HCT116 (cell line): Measurements from ENCODE around the gene SLC2A13. TPM values are rescaled to one million over a fixed set of nuclear protein-coding genes. Genes with fewer than 3 reads are reported as not detected.

Source experiments
- ATAC-seq: fragments of 200-7000 bp; cut with Tn5 transposase; 2 replicates; pipeline ENCODE4 v1.9.1; 2020; ENCODE audit warnings: mild to moderate bottlenecking, moderate library complexity
- BruUV-seq: library from RNA; stranded (reverse); fragments of 400-500 nt; replicated peaks from 2 replicates; lab custom pipeline; 2021; lab: Mats Ljungman, UMichigan
- CTCF ChIA-PET: fragments of 300-600 bp; sonication (Branson Sonifier 250); formaldehyde crosslinking; loops from one replicate; lab custom pipeline; 2021; ENCODE audit warnings: antibody characterized with exemption; lab: Charles Lee
- POLR2A ChIA-PET: fragments of 300-600, 350-600 bp; sonication (Branson Sonifier 250); formaldehyde crosslinking; loops from one replicate; lab custom pipeline; 2021; ENCODE audit warnings: antibody characterized with exemption; lab: Charles Lee
- RAD21 ChIA-PET, 2 experiments: fragments of 300-600 bp; sonication (Branson Sonifier 250); formaldehyde crosslinking; loops; one replicate each; lab custom pipeline; 2023; ENCODE audit warnings: low total read pairs in 2 of 2; ENCODE audit not compliant: uncharacterized antibody in 2 of 2, unreplicated experiment in 2 of 2, low non-redundant PET in 1 of 2; lab: Charles Lee
- DNase-seq: peaks from one replicate; pipeline ENCODE4 v3.0.0-alpha.2; 2010; ENCODE audit warnings: low read depth, low spot score
- H2AFZ ChIP-seq: fragments of 200-600 bp; shearing (Covaris generic), sonication (generic); 2 replicates; pipeline ENCODE4 v1.6.1; 2017; ENCODE audit warnings: low read depth, mixed run types, mixed read lengths, antibody characterized with exemption, low read length; ENCODE audit not compliant: poor library complexity, severe bottlenecking
- H3K27ac ChIP-seq: 2 replicates; pipeline ENCODE4 v1.5.1; 2012; ENCODE audit warnings: low read depth, low read length
- H3K27me3 ChIP-seq: fragments of 200-600 bp; sonication (generic); 2 replicates; pipeline ENCODE4 v1.6.1; 2016; ENCODE audit warnings: mixed run types, low read length, mixed read lengths; ENCODE audit not compliant: insufficient read depth
- H3K36me3 ChIP-seq, 2 experiments: fragments of 200-500 bp in 1 of 2; fragments of 200-600 bp in 1 of 2; sonication (Bioruptor generic) in 1 of 2; sonication (generic) in 1 of 2; 2 replicates each; pipeline versions ENCODE4 v1.5.1 to v1.6.1; 2014 to 2016; ENCODE audit warnings: low read length in 2 of 2, inconsistent platforms in 1 of 2, mixed read lengths in 1 of 2, mixed run types in 1 of 2; ENCODE audit not compliant: insufficient read depth in 2 of 2, control insufficient read depth in 1 of 2
- H3K4me1 ChIP-seq, 2 experiments: fragments of 200-600 bp in 1 of 2; sonication (generic) in 1 of 2; 2 replicates each; pipeline versions ENCODE4 v1.5.1 to v1.6.1; 2012 to 2017; ENCODE audit warnings: low read length in 2 of 2, inconsistent platforms in 1 of 2, mild to moderate bottlenecking in 1 of 2, mixed read lengths in 1 of 2, mixed run types in 1 of 2, moderate library complexity in 1 of 2; ENCODE audit not compliant: insufficient read depth in 2 of 2, control insufficient read depth in 1 of 2
- H3K4me2 ChIP-seq: fragments of 200-600 bp; sonication (generic); 2 replicates; pipeline ENCODE4 v1.6.1; 2017; ENCODE audit warnings: mixed run types, low read length, mixed read lengths
- H3K4me3 ChIP-seq, 2 experiments: fragments of 200-600 bp in 1 of 2; sonication (generic) in 1 of 2; replicated peaks in 1 of 2; 2 replicates each; pipeline ENCODE4 v1.5.1; 2011 to 2016; ENCODE audit warnings: low read length in 2 of 2, control low read depth in 1 of 2, low read depth in 1 of 2, mild to moderate bottlenecking in 1 of 2, mixed read lengths in 1 of 2, mixed run types in 1 of 2
- H3K79me2 ChIP-seq: fragments of 200-600 bp; sonication (generic); 2 replicates; pipeline ENCODE4 v1.6.1; 2017; ENCODE audit warnings: mild to moderate bottlenecking, mixed run types, low read length, moderate library complexity, mixed read lengths; ENCODE audit not compliant: insufficient read depth
- H3K9ac ChIP-seq: fragments of 200-600 bp; sonication (generic); 2 replicates; pipeline ENCODE4 v1.6.1; 2016; ENCODE audit warnings: low read length, mixed read lengths
- H3K9me2 ChIP-seq: fragments of 200-600 bp; sonication (generic), shearing (Covaris generic); 2 replicates; pipeline ENCODE4 v1.6.1; 2017; ENCODE audit warnings: mixed run types, mild to moderate bottlenecking, moderate library complexity; ENCODE audit not compliant: insufficient read depth
- H3K9me3 ChIP-seq, 2 experiments: fragments of 200-500 bp in 1 of 2; fragments of 200-600 bp in 1 of 2; sonication (Bioruptor generic) in 1 of 2; sonication (generic) in 1 of 2; 2 replicates each; pipeline ENCODE4 v1.6.1; 2014 to 2017; ENCODE audit warnings: low read length in 2 of 2, mixed read lengths in 2 of 2, inconsistent platforms in 1 of 2, low read depth in 1 of 2, mild to moderate bottlenecking in 1 of 2, mixed run types in 1 of 2, moderate library complexity in 1 of 2; ENCODE audit not compliant: control insufficient read depth in 1 of 2, insufficient read depth in 1 of 2
- H4K20me1 ChIP-seq: fragments of 200-600 bp; sonication (generic), shearing (Covaris generic); 2 replicates; pipeline ENCODE4 v1.6.1; 2017; ENCODE audit warnings: mixed run types, mild to moderate bottlenecking, moderate library complexity; ENCODE audit not compliant: insufficient read depth
- CEBPB ChIP-seq: IDR thresholded peaks from 2 replicates; pipeline ENCODE4 v1.6.1; 2012; ENCODE audit warnings: low read depth
- EGR1 ChIP-seq: IDR thresholded peaks from 2 replicates; pipeline ENCODE4 v1.6.1; 2012; ENCODE audit warnings: low read depth
- ELF1 ChIP-seq: IDR thresholded peaks from 2 replicates; pipeline ENCODE4 v1.6.1; 2012; ENCODE audit warnings: low read depth, borderline replicate concordance
- EZH2 ChIP-seq: fragments of 200-600 bp; sonication (generic); IDR thresholded peaks from 2 replicates; pipeline ENCODE4 v1.6.1; 2017; ENCODE audit warnings: antibody characterized with exemption, mixed run types
- EZH2phosphoT487 ChIP-seq: fragments of 200-600 bp; IDR thresholded peaks from 2 replicates; pipeline ENCODE4 v1.6.1; 2018; ENCODE audit warnings: antibody characterized with exemption, borderline replicate concordance
- JUND ChIP-seq: IDR thresholded peaks from 2 replicates; pipeline ENCODE4 v1.6.1; 2012
- POLR2A ChIP-seq: IDR thresholded peaks from 2 replicates; pipeline ENCODE4 v1.7.0; 2011; ENCODE audit warnings: borderline replicate concordance; ENCODE audit not compliant: insufficient read depth, insufficient read length; ENCODE audit errors: extremely low read depth
- POLR2AphosphoS5 ChIP-seq: IDR thresholded peaks from 2 replicates; pipeline ENCODE4 v1.6.1; 2011; ENCODE audit warnings: mild to moderate bottlenecking, low read depth, low read length, moderate library complexity
- RAD21 ChIP-seq: IDR thresholded peaks from 2 replicates; pipeline ENCODE4 v1.6.1; 2012; ENCODE audit warnings: low read depth, mild to moderate bottlenecking
- SIN3A ChIP-seq: IDR thresholded peaks from 2 replicates; pipeline ENCODE4 v1.6.1; 2012; ENCODE audit warnings: low read depth
- TCF7L2 ChIP-seq: IDR thresholded peaks from 2 replicates; pipeline ENCODE4 v1.7.0; 2011; ENCODE audit warnings: borderline replicate concordance, inconsistent platforms; ENCODE audit not compliant: insufficient read depth, insufficient read length; ENCODE audit errors: extremely low read depth
- YY1 ChIP-seq: IDR thresholded peaks from 2 replicates; pipeline ENCODE4 v1.6.1; 2011; ENCODE audit warnings: low read length, low read depth, moderate library complexity, mild to moderate bottlenecking; ENCODE audit not compliant: insufficient replicate concordance; ENCODE audit errors: extremely low read depth
- ZFX ChIP-seq: fragments of 450-650 bp; IDR thresholded peaks from 2 replicates; pipeline ENCODE4 v1.6.1; 2017
- ZNF274 ChIP-seq: fragments of 200-500 bp; sonication (Bioruptor generic); IDR thresholded peaks from 2 replicates; pipeline ENCODE4 v1.6.1; 2014; ENCODE audit warnings: mild to moderate bottlenecking, low read depth, low read length, inconsistent platforms
- intact Hi-C: fragments of 100-400 bp; cut with micrococcal nuclease; formaldehyde crosslinking; loops from 2 replicates; pipeline ENCODE4 v1.10.0; 2022
- total RNA-seq: library from RNA; stranded (reverse); gene quantifications from one replicate; pipeline ENCODE4 v1.2.1, GENCODE V29; 2021; ENCODE audit not compliant: unreplicated experiment
- TF ChIP-seq, protein P1 (sequence below), 3 experiments: fragments of 200-600 bp in 1 of 3; sonication (generic) in 1 of 3; IDR thresholded peaks in 2 of 3; conservative IDR thresholded peaks in 1 of 3; 2 replicates each; pipeline ENCODE4 v1.5.1; 2012 to 2017; ENCODE audit warnings: low read depth in 2 of 3, low read length in 2 of 3, antibody characterized with exemption in 1 of 3, borderline replicate concordance in 1 of 3, control low read depth in 1 of 3, mild to moderate bottlenecking in 1 of 3, mixed read lengths in 1 of 3, mixed run types in 1 of 3, moderate library complexity in 1 of 3; ENCODE audit not compliant: insufficient read depth in 1 of 3
- TF ChIP-seq, protein P2 (sequence below): IDR thresholded peaks from 2 replicates; pipeline ENCODE4 v1.6.1; 2012
- TF ChIP-seq, protein P3 (sequence below): IDR thresholded peaks from 2 replicates; pipeline ENCODE4 v1.6.1; 2012; ENCODE audit warnings: low read depth
- TF ChIP-seq, protein P4 (sequence below): IDR thresholded peaks from 2 replicates; pipeline ENCODE4 v1.6.1; 2012

Gene SLC2A13
- total RNA-seq, 1 experiment from 2014 or later, result 6.8 TPM

DNA sequence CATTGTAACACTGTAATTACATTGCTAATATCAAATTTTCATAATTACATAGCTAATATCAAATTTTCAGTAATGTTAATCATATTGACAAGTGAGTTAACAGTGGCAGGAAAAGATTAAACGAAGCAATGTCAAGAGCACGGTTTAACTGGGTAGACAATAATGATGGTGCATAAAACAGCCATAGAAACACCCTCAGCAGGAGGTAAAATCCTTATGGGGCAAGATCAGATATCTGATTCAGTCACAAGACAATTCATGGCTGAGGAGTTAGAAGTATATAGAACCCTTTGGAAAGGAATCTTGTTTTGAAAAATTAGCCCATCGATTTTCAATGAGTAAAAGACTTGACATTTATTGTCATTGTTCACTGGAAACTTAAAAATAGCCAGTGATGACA lies 190.6 kb downstream of the SLC2A13 start:
- BruUV-seq, result no TSS peak
- TF ChIP-seq YY1 (no peak), EGR1 (no peak), CEBPB (no peak), ZNF274 (no peak), EZH2 (no peak), POLR2AphosphoS5 (no peak), POLR2A (no peak), EZH2phosphoT487 (no peak), RAD21 (no peak), JUND (no peak), ELF1 (no peak), TCF7L2 (no peak), SIN3A (no peak), ZFX (no peak)
- TF ChIP-seq, protein P1, sequence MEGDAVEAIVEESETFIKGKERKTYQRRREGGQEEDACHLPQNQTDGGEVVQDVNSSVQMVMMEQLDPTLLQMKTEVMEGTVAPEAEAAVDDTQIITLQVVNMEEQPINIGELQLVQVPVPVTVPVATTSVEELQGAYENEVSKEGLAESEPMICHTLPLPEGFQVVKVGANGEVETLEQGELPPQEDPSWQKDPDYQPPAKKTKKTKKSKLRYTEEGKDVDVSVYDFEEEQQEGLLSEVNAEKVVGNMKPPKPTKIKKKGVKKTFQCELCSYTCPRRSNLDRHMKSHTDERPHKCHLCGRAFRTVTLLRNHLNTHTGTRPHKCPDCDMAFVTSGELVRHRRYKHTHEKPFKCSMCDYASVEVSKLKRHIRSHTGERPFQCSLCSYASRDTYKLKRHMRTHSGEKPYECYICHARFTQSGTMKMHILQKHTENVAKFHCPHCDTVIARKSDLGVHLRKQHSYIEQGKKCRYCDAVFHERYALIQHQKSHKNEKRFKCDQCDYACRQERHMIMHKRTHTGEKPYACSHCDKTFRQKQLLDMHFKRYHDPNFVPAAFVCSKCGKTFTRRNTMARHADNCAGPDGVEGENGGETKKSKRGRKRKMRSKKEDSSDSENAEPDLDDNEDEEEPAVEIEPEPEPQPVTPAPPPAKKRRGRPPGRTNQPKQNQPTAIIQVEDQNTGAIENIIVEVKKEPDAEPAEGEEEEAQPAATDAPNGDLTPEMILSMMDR (IDR thresholded peaks at IDR 0.05 in 2 of 3, conservative IDR thresholded peaks at IDR 0.05 in 1 of 3; ENCODE audit: borderline replicate concordance in 1 of 3, insufficient read depth in 1 of 3, low read depth in 2 of 3, low read length in 2 of 3), result no peak
- TF ChIP-seq, protein P2, sequence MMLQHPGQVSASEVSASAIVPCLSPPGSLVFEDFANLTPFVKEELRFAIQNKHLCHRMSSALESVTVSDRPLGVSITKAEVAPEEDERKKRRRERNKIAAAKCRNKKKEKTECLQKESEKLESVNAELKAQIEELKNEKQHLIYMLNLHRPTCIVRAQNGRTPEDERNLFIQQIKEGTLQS, result no peak
- TF ChIP-seq, protein P3, sequence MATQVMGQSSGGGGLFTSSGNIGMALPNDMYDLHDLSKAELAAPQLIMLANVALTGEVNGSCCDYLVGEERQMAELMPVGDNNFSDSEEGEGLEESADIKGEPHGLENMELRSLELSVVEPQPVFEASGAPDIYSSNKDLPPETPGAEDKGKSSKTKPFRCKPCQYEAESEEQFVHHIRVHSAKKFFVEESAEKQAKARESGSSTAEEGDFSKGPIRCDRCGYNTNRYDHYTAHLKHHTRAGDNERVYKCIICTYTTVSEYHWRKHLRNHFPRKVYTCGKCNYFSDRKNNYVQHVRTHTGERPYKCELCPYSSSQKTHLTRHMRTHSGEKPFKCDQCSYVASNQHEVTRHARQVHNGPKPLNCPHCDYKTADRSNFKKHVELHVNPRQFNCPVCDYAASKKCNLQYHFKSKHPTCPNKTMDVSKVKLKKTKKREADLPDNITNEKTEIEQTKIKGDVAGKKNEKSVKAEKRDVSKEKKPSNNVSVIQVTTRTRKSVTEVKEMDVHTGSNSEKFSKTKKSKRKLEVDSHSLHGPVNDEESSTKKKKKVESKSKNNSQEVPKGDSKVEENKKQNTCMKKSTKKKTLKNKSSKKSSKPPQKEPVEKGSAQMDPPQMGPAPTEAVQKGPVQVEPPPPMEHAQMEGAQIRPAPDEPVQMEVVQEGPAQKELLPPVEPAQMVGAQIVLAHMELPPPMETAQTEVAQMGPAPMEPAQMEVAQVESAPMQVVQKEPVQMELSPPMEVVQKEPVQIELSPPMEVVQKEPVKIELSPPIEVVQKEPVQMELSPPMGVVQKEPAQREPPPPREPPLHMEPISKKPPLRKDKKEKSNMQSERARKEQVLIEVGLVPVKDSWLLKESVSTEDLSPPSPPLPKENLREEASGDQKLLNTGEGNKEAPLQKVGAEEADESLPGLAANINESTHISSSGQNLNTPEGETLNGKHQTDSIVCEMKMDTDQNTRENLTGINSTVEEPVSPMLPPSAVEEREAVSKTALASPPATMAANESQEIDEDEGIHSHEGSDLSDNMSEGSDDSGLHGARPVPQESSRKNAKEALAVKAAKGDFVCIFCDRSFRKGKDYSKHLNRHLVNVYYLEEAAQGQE, result no peak
- TF ChIP-seq, protein P4, sequence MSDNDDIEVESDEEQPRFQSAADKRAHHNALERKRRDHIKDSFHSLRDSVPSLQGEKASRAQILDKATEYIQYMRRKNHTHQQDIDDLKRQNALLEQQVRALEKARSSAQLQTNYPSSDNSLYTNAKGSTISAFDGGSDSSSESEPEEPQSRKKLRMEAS, result no peak
- TF ChIP-seq, all 23 proteins: peak for 0
- no peak for DNase-seq

More for the DNA sequence above, 190.6 kb downstream of the SLC2A13 start:
- no peaks in the 10 kb centered on the region for H3K27me3 ChIP-seq
- H3K9me3 ChIP-seq, result no peaks in the 10 kb centered on the region
- no peak for ATAC-seq
- H3K9ac ChIP-seq, result no peak overlapping the region
- RAD21 ChIA-PET, result no interaction called here
- no peak overlapping the region for H3K4me2 ChIP-seq
- CTCF ChIA-PET, result no interaction called here
- H3K27ac ChIP-seq, result no peak overlapping the region
- intact Hi-C loops, result no loop called here
- POLR2A ChIA-PET, result interaction anchor here (0.6 kb wide), 1 partner anchor 797 kb away, joined by 3 read pairs; no protein-coding TSS in a partner anchor
- no peak overlapping the region for H2AFZ ChIP-seq
- H4K20me1 ChIP-seq, result no peaks in the 10 kb centered on the region
- H3K9me2 ChIP-seq, result no peaks in the 10 kb centered on the region
- H3K36me3 ChIP-seq, result no peaks in the 10 kb centered on the region
- H3K79me2 ChIP-seq, result no peaks in the 10 kb centered on the region
- H3K4me3 ChIP-seq, result no peak overlapping the region
- no peaks in the 10 kb centered on the region for H3K4me1 ChIP-seq
